Uterine smooth muscle cell (primary cell): ENCODE results near the gene CYP27A1. TPM values are rescaled to one million over a fixed set of nuclear protein-coding genes. Genes with fewer than 3 reads are reported as not detected.

Experiments used
- total RNA-seq: library from RNA; depleted of rRNA; stranded (reverse); fragments of >200 nt; gene quantifications from 2 replicates; pipeline ENCODE4 v1.2.3, GENCODE V29; 2014

CYP27A1 gene
- total RNA-seq: 12.7 and 25.1 TPM in 2 replicates

DNA sequence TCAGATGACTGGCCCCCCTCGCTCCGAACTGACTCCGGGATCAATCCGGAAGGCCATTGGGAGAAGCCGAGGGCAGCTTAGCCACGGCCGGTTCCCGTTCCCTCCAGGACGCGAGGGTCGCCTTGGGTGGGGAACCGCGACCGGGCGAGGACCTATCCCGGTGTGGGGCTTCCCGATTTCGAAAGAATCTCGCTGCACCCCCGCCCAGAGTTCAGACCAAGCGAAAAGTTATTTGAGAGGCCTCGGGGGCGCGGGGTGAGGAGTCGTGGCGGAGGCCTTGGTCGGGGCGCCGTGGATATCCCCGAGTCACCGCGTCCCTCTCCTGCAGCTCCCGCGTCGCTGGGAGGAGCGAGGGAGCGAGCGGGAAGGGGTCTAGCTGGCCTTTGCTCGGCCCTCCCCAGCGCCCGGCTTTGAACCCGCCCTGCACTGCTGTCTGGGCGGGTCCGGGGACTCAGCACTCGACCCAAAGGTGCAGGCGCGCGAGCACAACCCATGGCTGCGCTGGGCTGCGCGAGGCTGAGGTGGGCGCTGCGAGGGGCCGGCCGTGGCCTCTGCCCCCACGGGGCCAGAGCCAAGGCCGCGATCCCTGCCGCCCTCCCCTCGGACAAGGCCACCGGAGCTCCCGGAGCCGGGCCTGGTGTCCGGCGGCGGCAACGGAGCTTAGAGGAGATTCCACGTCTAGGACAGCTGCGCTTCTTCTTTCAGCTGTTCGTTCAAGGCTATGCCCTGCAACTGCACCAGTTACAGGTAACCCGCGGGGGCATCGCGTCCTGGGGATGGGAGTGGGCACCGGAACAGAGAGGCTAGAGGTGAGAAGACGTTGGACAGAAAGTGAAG, at the start of gene CYP27A1:
TSS of gene CYP27A1 (plus strand) at position 457 of the 837 bp plus-strand sequence. CDS start at position 493, 36 bp downstream.

DNA sequence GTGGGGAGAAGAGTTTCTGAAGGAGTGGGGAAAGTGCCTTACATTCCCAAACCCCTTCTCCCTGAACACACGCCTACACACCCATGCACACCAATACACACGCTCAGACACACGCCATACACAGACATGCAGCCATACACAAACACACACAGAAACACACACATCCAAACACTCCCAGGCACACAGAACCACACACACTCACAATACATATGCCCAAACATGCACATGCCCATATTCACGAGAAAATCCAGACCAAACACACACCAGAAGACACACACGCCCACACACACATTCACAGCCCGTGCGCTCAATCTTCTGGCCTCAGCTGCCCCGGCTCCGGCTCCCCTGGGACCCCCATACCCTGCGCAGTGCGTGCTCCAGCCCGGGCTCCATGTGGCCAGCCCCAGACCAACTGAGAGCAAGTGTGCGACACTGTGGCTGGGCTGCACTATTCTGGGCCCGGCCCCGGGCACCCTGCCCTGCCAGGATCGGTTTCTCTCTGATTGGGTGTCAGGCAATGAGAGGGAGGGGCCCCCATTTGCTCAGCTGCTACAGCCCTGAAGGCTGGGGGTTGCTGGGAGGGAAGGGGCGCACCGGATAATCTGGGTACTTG, 49.5 kb downstream of the CYP27A1 start, which contains the start of gene PRKAG3:
TSS of gene PRKAG3 (minus strand) at position 426 of the 613 bp plus-strand sequence.

DNA sequence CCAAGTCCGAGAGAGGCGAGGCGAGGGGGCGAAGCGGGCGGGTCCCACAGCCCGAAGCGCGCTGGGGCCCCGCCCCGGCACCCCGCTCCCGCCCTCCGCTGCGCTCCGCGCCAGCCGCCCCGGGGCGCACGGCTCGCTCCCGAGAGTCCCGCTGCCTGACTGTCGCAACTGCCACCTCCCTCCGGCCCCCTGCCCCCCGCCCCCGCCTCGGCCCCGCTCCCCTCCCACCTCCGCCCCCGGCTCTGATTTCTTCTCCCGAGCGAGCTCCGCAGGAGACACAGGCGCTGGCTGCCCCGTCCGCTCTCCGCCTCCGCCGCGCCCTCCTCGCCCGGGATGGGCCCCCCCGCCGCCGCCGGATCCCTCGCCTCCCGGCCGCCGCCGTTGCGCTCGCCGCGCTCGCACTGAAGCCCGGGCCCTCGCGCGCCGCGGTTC, 77.6 kb downstream of the CYP27A1 start, which contains the start of gene WNT6:
TSS of gene WNT6 (plus strand) at position 250 of the 432 bp plus-strand sequence. CDS start 233 bp downstream, outside the sequence.

Other genes with a start within 250 kb of the CYP27A1 start
- 10.1 and 11.6 TPM in 2 replicates for gene USP37, start 213.8 kb upstream of the CYP27A1 start, total RNA-seq
- 38.1 and 69.2 TPM in 2 replicates for gene CNOT9, start 213.3 kb upstream of the CYP27A1 start, total RNA-seq
- gene PLCD4, start 174.2 kb upstream of the CYP27A1 start, total RNA-seq: 2.1 and 2.6 TPM in 2 replicates
- gene ZNF142, start 122.5 kb upstream of the CYP27A1 start, total RNA-seq: 8.5 and 9.7 TPM in 2 replicates
- gene BCS1L, start 122.5 kb upstream of the CYP27A1 start, total RNA-seq: 36.5 and 49.9 TPM in 2 replicates
- 22.5 and 31.2 TPM in 2 replicates for gene RNF25, start 110.1 kb upstream of the CYP27A1 start, total RNA-seq
- gene STK36, start 110.1 kb upstream of the CYP27A1 start, total RNA-seq: 24.9 and 37.0 TPM in 2 replicates
- gene TTLL4, start 71.3 kb upstream of the CYP27A1 start, total RNA-seq: 7.1 and 9.0 TPM in 2 replicates
- not detected in 2 replicates for gene PRKAG3, start 49.7 kb downstream of the CYP27A1 start, total RNA-seq
- gene WNT6, start 77.7 kb downstream of the CYP27A1 start, total RNA-seq: not detected in 2 replicates
- gene WNT10A, start 98.7 kb downstream of the CYP27A1 start, total RNA-seq: not detected in 2 replicates
- gene CDK5R2, start 177.5 kb downstream of the CYP27A1 start, total RNA-seq: 0.22 and 0.25 TPM in 2 replicates
- gene FEV, start 203.0 kb downstream of the CYP27A1 start, total RNA-seq: not detected in 2 replicates
- gene CRYBA2, start 211.3 kb downstream of the CYP27A1 start, total RNA-seq: not detected in 2 replicates